HG03060 (cell line): ENCODE data around the gene GSG1L2.

ENCODE experiments used
- ATAC-seq: cut with Tn5 transposase; IDR thresholded peaks from one replicate; pipeline ENCODE4 v1.9.1; 2021; ENCODE audit warnings: low read depth, moderate number of reproducible peaks; ENCODE audit not compliant: unreplicated experiment

The GSG1L2 gene

GRCh38 chr17:9821921-9822320, at the start of gene GSG1L2:
Gene GSG1L2, minus strand, starts transcription at chr17:9822079. Its CDS starts 8 bp downstream, at chr17:9822071.
- no peak for ATAC-seq

- ATAC-seq = no peak
Observed at GRCh38 chr17:9868552-9868951, 46.7 kb upstream of the GSG1L2 start.

- ATAC-seq = no peak
Observed at GRCh38 chr17:9865586-9865985, 43.7 kb upstream of the GSG1L2 start.

- ATAC-seq = no peak
Observed at GRCh38 chr17:9862949-9863348, 41.1 kb upstream of the GSG1L2 start.

- ATAC-seq = no peak
Observed at GRCh38 chr17:9862220-9862619, 40.3 kb upstream of the GSG1L2 start.

- ATAC-seq = no peak
Observed at GRCh38 chr17:9860851-9861250, 39.0 kb upstream of the GSG1L2 start.

- no peak for ATAC-seq
Observed at GRCh38 chr17:9859781-9860180, 37.9 kb upstream of the GSG1L2 start.

GRCh38 chr17:9855036-9855435, 33.2 kb upstream of the GSG1L2 start:
- no peak for ATAC-seq

GRCh38 chr17:9854255-9854654, 32.4 kb upstream of the GSG1L2 start:
- ATAC-seq = no peak

GRCh38 chr17:9850151-9850550, 28.3 kb upstream of the GSG1L2 start:
- ATAC-seq = no peak

GRCh38 chr17:9845306-9845705, 23.4 kb upstream of the GSG1L2 start:
- ATAC-seq = no peak

- no peak for ATAC-seq
Observed at GRCh38 chr17:9844153-9844552, 22.3 kb upstream of the GSG1L2 start.

- ATAC-seq = no peak
Observed at GRCh38 chr17:9843152-9844010, 21.5 kb upstream of the GSG1L2 start.

GRCh38 chr17:9842057-9842758, 20.3 kb upstream of the GSG1L2 start:
- ATAC-seq = no peak

- no peak for ATAC-seq
Observed at GRCh38 chr17:9839433-9839832, 17.6 kb upstream of the GSG1L2 start.

- no peak for ATAC-seq
Observed at GRCh38 chr17:9837551-9838471, 15.9 kb upstream of the GSG1L2 start.

GRCh38 chr17:9833922-9834321, 12.0 kb upstream of the GSG1L2 start:
- no peak for ATAC-seq

- no peak for ATAC-seq
Observed at GRCh38 chr17:9830711-9831110, 8.8 kb upstream of the GSG1L2 start.

- ATAC-seq = no peak
Observed at GRCh38 chr17:9829343-9829742, 7.5 kb upstream of the GSG1L2 start.

GRCh38 chr17:9828296-9829295, 6.7 kb upstream of the GSG1L2 start:
- no peak for ATAC-seq
